ENCODE data around the gene NCF4.

NCF4 gene

DNA sequence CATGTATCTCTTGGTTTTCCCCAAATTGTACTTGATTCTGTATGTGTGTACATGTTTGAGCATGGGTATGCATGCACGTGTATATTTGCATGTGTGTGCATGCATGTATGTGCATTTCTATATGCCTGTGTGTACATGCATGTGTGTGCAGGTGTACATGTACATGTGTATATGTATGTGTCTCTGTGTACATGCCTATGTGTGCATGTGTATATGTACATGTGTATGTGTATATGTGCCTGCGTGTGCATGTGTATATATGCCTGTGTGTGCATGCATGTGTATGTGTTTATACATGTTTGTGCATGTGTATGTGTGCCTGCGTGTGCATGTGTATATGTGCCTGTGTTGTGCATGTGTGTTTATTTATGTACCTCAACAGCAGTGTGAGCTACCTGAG lies 5.3 kb upstream of the NCF4 start:
- no peak for DNase-seq (ENCODE audit: low spot score)
- TF ChIP-seq, protein P1, sequence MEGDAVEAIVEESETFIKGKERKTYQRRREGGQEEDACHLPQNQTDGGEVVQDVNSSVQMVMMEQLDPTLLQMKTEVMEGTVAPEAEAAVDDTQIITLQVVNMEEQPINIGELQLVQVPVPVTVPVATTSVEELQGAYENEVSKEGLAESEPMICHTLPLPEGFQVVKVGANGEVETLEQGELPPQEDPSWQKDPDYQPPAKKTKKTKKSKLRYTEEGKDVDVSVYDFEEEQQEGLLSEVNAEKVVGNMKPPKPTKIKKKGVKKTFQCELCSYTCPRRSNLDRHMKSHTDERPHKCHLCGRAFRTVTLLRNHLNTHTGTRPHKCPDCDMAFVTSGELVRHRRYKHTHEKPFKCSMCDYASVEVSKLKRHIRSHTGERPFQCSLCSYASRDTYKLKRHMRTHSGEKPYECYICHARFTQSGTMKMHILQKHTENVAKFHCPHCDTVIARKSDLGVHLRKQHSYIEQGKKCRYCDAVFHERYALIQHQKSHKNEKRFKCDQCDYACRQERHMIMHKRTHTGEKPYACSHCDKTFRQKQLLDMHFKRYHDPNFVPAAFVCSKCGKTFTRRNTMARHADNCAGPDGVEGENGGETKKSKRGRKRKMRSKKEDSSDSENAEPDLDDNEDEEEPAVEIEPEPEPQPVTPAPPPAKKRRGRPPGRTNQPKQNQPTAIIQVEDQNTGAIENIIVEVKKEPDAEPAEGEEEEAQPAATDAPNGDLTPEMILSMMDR (IDR thresholded peaks at IDR 0.05; ENCODE audit: extremely low read depth, insufficient read depth, missing control alignments): no peak
- in situ Hi-C loops (cut with MboI; ENCODE audit: low pct_unique_long_range_greater_than_20kb, low sequenced_read_pairs, unreplicated experiment): no loop called here

- TF ChIP-seq, protein P1 (IDR thresholded peaks at IDR 0.05; ENCODE audit: extremely low read depth, insufficient read depth, missing control alignments): peak; percentile 100
- DNase-seq (ENCODE audit: low spot score): peak; percentile 77
- in situ Hi-C loops (cut with MboI; ENCODE audit: low pct_unique_long_range_greater_than_20kb, low sequenced_read_pairs, unreplicated experiment): no loop called here
Observed at GRCh38 chr22:36856121-36856791, 4.5 kb upstream of the NCF4 start.

DNA sequence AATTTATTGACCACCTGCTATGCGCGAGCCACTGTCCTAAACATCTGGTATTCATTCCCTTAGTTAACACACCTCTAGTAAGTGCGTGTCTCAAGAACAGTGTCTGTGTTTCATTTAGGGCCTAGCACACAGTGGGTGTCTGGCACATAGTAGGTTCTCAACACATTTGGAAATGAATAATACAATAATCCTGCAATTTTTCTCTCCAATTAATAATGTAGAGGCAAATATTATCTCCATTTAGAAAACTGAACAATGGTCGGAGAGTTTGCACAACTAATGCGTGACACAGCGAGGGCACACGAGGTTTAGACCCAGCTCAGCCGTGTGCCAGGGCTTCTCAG lies 4.0 kb upstream of the NCF4 start:
- DNase-seq (ENCODE audit: low spot score): no peak
- in situ Hi-C loops (cut with MboI; ENCODE audit: low pct_unique_long_range_greater_than_20kb, low sequenced_read_pairs, unreplicated experiment): no loop called here
- TF ChIP-seq, protein P1 (IDR thresholded peaks at IDR 0.05; ENCODE audit: extremely low read depth, insufficient read depth, missing control alignments): no peak

DNA sequence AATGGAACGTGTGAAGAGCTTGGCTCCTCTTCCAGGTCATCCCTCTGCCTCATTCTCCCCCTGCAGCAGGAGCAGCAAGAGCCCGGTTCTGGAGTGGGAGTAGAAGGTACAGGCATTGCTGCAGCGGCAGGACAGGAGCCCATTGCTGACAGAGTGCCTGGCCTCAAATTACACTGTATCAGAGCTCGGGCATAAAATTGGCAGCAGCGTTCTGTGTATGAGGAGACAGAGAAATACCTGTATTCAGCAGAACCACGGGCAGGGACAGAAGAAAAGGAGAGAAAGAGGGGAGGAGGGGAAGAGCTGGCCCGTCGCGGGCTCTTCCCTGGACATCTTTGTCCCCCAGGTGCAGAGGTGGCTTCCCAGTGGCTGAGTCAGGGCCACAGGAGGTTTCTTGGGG lies 2.6 kb upstream of the NCF4 start:
- no peak for DNase-seq (ENCODE audit: low spot score)
- in situ Hi-C loops (cut with MboI; ENCODE audit: low pct_unique_long_range_greater_than_20kb, low sequenced_read_pairs, unreplicated experiment): no loop called here
- TF ChIP-seq, protein P1 (IDR thresholded peaks at IDR 0.05; ENCODE audit: extremely low read depth, insufficient read depth, missing control alignments): no peak

- TF ChIP-seq, protein P1 (IDR thresholded peaks at IDR 0.05; ENCODE audit: extremely low read depth, insufficient read depth, missing control alignments): no peak
Observed at GRCh38 chr22:36858966-36859365, 1.8 kb upstream of the NCF4 start.

GRCh38 chr22:36860017-36860416 lies 789 bp upstream of the NCF4 start:
- TF ChIP-seq, protein P1 (IDR thresholded peaks at IDR 0.05; ENCODE audit: extremely low read depth, insufficient read depth, missing control alignments): peak; percentile 29
- in situ Hi-C loops (cut with MboI; ENCODE audit: low pct_unique_long_range_greater_than_20kb, low sequenced_read_pairs, unreplicated experiment): no loop called here

More at GRCh38 chr22:36858966-36859365, 1.8 kb upstream of the NCF4 start:
- in situ Hi-C loops (cut with MboI; ENCODE audit: low pct_unique_long_range_greater_than_20kb, low sequenced_read_pairs, unreplicated experiment): no loop called here
- no peak for DNase-seq (ENCODE audit: low spot score)

More at GRCh38 chr22:36860017-36860416, 789 bp upstream of the NCF4 start:
- no peak for DNase-seq (ENCODE audit: low spot score)

Measured in GM13977 (cell line).